ENCODE results near the gene PIP5K1C.

GRCh38 chr19:3619631-3620012 lies 80.6 kb downstream of the PIP5K1C start:
- TF ChIP-seq, protein P1, sequence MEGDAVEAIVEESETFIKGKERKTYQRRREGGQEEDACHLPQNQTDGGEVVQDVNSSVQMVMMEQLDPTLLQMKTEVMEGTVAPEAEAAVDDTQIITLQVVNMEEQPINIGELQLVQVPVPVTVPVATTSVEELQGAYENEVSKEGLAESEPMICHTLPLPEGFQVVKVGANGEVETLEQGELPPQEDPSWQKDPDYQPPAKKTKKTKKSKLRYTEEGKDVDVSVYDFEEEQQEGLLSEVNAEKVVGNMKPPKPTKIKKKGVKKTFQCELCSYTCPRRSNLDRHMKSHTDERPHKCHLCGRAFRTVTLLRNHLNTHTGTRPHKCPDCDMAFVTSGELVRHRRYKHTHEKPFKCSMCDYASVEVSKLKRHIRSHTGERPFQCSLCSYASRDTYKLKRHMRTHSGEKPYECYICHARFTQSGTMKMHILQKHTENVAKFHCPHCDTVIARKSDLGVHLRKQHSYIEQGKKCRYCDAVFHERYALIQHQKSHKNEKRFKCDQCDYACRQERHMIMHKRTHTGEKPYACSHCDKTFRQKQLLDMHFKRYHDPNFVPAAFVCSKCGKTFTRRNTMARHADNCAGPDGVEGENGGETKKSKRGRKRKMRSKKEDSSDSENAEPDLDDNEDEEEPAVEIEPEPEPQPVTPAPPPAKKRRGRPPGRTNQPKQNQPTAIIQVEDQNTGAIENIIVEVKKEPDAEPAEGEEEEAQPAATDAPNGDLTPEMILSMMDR (IDR thresholded peaks at IDR 0.05; ENCODE audit: poor library complexity, severe bottlenecking) = no peak
- TF ChIP-seq TAF1 (IDR thresholded peaks at IDR 0.05; ENCODE audit: low read depth) (no peak), EZH2 (IDR thresholded peaks at IDR 0.05; ENCODE audit: borderline replicate concordance, insufficient read depth, low read length, poor library complexity, severe bottlenecking) (no peak), POLR2AphosphoS5 (IDR thresholded peaks at IDR 0.05) (no peak), MXI1 (conservative IDR thresholded peaks at IDR 0.05; ENCODE audit: poor library complexity, severe bottlenecking) (no peak)
